NCI-H524 (cell line): ENCODE results near the gene PNMA8B.
"Not testable (repeated sequence)": the region's sequence is repeated elsewhere in the genome, so short reads cannot be mapped to it uniquely, and the experiment has no call there.

ENCODE experiments used
- DNase-seq, 2 experiments: peaks; one replicate each; lab custom pipeline; 2025; lab: John Stamatoyannopoulos, UW

The PNMA8B gene

GRCh38 chr19:46495786-46496099 is at the start of gene PNMA8B:
Gene PNMA8B (minus strand): TSS chr19:46495867. CDS start chr19:46495465, 402 bp downstream.
- peak; percentile 72 to 88 for DNase-seq

GRCh38 chr19:46544651-46545050 is 49.0 kb upstream of the PNMA8B start:
- no peak for DNase-seq

- peak; percentile 56 to 80 for DNase-seq
Observed at GRCh38 chr19:46542428-46543230, 47.0 kb upstream of the PNMA8B start.

DNA sequence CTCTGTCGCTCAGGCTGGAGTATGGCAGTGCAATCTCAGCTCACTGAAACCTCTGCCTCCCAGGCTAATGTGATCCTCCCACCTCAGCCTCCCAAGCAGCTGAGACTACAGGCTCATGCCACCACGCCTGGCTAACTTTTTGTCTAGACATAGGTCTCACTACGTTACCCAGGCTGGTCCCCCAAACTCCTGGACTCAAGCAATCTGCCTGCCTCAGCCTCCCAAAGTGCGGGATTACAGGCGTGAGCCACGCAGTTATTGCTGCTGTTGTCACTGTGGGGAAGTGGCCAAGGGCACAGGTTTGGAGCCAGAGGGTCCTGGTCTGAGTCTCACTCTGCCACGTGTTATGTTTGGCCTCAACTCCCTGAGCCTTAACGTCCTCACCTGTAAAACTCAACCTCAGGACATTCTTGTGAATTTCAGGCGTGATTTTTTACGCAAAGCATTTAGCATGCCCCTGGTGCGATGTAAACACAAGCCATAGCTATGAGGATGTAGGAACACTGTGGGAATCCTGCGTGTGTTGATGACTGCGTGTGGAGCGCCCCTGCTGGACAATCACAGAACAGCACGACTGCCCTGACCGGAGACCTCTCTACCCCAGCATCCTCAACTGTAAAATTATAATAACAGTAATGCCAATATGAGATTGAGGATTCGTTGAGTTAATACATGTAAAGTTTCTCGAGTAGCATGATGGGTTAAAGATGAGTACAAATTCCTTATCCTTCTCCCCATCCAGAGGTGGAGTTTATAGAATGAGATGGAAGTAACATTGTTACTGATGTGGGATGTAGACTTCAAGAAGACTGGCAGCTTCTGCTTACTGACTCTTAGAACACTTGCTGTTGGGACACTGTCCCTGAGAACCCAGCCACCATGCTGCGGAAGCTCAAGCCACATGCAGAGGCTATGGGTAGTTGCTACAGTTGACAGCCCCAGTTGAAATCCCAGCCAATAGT is 41.8 kb upstream of the PNMA8B start:
- no peak for DNase-seq

- no peak for DNase-seq
Observed at GRCh38 chr19:46536391-46536790, 40.7 kb upstream of the PNMA8B start.

DNA sequence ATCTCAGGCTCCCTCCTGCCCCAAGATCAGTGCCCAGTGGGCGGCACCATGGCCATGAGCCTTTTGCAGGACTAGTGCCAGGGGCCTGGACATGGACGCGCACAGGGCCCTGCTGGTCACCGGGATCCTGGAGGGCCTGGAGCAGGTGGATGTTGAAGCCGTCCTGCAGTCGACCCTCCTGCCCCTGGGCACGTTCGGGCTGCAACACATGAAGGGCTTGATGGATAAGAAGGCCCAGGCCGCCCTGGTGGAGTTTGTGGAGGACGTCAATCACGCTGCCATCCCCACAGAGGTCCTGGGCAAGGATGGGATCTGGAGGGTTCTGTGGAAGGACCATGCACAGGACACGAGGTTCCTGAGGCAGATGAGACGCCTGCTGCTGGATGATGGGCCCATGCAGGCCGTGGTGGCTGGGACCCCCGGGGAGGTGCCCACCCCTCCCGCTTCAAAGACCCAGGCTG is 38.0 kb upstream of the PNMA8B start:
- DNase-seq = no peak

DNA sequence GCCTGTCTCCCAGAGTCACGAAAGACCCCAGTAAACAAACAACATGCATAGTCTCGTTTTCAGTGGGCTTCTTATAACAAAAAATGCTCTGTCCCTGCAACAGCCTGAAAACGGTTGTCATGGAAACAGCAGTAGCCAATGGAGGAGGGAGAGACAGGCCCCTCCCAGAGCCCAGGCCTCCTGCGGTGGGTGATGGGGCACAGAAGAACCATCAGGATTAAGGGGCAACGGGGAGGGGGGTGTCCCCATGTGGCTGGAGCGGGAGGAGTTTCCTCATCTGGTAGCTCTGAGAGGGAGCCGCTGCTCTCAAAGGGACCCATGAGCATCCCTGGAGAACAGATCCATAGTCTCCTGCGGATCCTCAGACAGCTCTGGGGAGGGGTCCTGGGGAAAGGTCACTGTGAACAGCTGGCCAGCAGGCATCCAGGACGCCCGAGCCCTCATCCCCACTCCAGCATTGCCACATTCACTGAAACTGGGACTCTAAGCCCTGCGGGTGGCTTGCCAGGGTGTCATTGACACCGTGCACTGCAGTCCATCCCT is 37.5 kb upstream of the PNMA8B start:
- DNase-seq = peak; percentile 32 to 71

DNA sequence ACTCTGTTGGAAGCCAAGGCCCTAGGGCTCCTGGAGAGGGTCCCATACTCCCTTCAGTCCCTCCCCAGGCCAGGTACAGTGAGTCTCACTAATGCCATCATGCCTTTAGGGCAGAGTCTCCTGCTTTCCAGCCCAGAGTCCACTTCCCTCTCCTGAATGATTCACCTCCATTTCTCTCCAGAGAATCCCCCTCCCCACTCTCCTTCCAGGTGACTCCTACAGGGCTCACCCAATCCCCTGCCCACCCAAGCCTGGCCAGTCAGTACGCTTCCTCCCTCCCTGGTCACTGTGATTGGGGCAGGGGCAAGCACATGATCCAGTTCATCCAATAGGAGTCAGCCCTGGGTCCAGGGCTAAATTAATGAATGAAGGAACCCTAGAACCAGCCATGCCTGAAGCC is 35.0 kb upstream of the PNMA8B start:
- no peak for DNase-seq

GRCh38 chr19:46529622-46530451 is 34.2 kb upstream of the PNMA8B start:
- DNase-seq = peak in 1 of 2 experiments; percentile 54

- no peak for DNase-seq
Observed at GRCh38 chr19:46528601-46529590, 33.2 kb upstream of the PNMA8B start.

GRCh38 chr19:46526801-46527200 is 31.1 kb upstream of the PNMA8B start:
- not testable (repeated sequence) for DNase-seq

GRCh38 chr19:46524308-46524707 is 28.6 kb upstream of the PNMA8B start:
- DNase-seq = no peak

- DNase-seq = not testable (repeated sequence)
Observed at GRCh38 chr19:46522988-46523387, 27.3 kb upstream of the PNMA8B start.

- no peak for DNase-seq
Observed at GRCh38 chr19:46521241-46521868, 25.7 kb upstream of the PNMA8B start.

DNA sequence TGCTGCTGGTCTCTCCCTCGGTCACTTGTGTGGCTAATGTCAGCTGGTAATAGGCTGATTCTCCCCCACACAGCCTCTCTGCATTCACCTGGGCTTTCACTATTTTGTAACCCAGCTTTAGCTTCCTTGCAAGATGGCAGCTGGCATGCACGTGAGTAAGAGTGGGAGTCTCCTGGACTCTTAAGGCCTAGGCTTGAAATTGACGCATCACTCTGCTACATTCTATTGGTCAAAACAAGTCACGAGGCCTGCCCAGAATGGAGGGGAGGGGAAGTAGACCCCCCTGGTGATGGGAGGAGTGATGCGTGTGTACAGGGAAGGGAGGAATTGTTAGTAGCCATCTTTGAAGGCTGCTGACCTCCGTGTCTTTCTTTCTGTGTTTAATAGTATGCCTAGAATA is 24.9 kb upstream of the PNMA8B start:
- DNase-seq = no peak

DNA sequence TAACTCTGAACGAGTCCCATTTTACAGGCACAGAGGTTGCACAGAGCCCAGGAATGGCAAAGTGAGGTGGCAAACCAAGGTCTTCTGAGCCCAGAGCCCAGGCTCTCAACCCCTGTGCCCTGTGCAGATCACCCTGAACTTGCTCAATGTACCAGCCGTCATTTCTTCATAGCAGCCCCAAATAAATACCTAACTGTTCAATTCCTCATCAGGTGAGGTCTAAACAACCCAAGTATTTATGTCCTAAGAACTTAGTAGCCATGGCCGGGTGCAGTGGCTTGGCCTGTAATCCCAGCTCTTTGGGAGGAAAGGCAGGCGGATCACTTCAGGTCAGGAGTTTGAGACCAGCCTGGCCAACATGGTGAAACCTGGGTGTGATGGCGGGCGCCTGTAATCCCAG is 21.8 kb upstream of the PNMA8B start:
- DNase-seq = no peak

- peak in 1 of 2 experiments; percentile 42 for DNase-seq
Observed at GRCh38 chr19:46515879-46516350, 20.2 kb upstream of the PNMA8B start.

DNA sequence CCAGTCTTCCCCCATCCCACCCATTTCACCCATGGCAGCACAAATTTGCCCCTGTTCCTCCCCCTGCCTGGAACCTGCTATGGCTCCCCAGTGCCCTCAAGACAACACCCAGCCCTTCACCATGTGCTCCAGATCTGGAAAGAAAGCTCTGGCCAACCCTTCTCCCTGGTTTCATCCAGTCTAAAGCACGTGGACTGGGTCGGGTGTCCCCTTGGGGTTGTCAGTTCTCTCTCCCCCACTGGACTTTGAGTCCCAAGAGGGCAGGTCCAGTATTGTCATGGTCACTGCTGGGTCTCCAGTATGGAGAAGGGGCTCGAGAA is 19.6 kb upstream of the PNMA8B start:
- DNase-seq = no peak

- DNase-seq = peak in 1 of 2 experiments; percentile 32
Observed at GRCh38 chr19:46514589-46515289, 19.1 kb upstream of the PNMA8B start.
